ENCODE results near the gene BEND3.
A peak's percentile ranks its signal among the peaks of the same experiment; 100 is the strongest.

GRCh38 chr6:107064579-107065065 lies 50.7 kb downstream of the BEND3 start:
- TF ChIP-seq FOXM1 (IDR thresholded peaks at IDR 0.05; ENCODE audit: low read depth, low read length): peak; percentile 66; the same call in 1 of the 2 replicates
- no peak for TF ChIP-seq NR2C1 (IDR thresholded peaks at IDR 0.05)
- TF ChIP-seq SP1 (IDR thresholded peaks at IDR 0.05; ENCODE audit: low read depth, low read length): no peak
- TF ChIP-seq POLR2AphosphoS5 (IDR thresholded peaks at IDR 0.05; ENCODE audit: low read length): no peak

All from GM12878 (cell line).